Stimulated activated naive CD8-positive, alpha-beta T cell treated with anti-CD3 and anti-CD28 coated beads, Interleukin-15, amount 100 ng/mL, for 72 hours (primary cell): ENCODE data around the gene ARHGAP26.

Experiments
- ATAC-seq: fragments of 150-1000 bp; cut with Tn5 transposase; 2 replicates; pipeline ENCODE4 v1.10.0; 2021; ENCODE audit warnings: mild to moderate bottlenecking, moderate library complexity
- DNase-seq, 2 donors: peaks; one replicate each; pipeline ENCODE4 v3.0.0; 2021 to 2022
- H3K27ac Mint-ChIP-seq, 2 donors: one replicate each; pipeline ENCODE4 v1.8.0; 2022; ENCODE audit warnings: mild to moderate bottlenecking in 2 of 2, mixed read lengths in 2 of 2, moderate library complexity in 2 of 2
- H3K27me3 Mint-ChIP-seq: one replicate; pipeline ENCODE4 v1.8.0; 2022; ENCODE audit warnings: mixed read lengths
- H3K4me1 Mint-ChIP-seq: one replicate; pipeline ENCODE4 v1.8.0; 2022; ENCODE audit warnings: mild to moderate bottlenecking, mixed read lengths
- H3K4me3 Mint-ChIP-seq, 2 donors: one replicate each; pipeline ENCODE4 v1.8.0; 2022; ENCODE audit warnings: mild to moderate bottlenecking in 2 of 2, mixed read lengths in 2 of 2, moderate library complexity in 1 of 2
- H3K9me3 Mint-ChIP-seq, 2 donors: one replicate each; pipeline ENCODE4 v1.8.0; 2022; ENCODE audit warnings: mixed read lengths in 2 of 2

Gene ARHGAP26

DNA sequence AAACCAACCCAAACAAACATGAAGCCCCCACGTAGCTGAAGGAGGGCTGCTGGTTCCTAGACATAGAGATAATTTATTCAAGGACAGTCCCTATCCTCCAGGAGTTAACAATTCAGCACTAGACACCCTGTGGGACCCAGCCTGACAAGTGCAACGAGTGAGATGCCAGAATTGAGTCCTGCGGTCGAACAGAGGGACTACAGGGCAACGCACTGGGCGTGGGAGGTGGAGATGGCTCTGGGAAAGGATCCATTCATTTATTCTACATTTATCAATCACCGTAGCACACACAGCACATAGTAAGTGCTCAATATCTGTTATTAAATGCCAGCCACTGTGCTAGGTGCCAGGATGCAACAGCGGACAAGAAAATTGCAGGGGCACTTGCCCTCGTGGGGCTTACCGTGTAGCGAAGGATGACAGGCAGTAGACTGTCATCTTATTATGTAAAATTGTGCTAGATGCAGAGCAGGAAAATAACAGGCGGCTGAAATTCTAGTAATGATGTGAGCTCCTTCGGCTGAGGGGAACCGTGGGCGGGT lies 855 bp upstream of the ARHGAP26 start:
- ATAC-seq (no peak), DNase-seq (no peak)

DNA sequence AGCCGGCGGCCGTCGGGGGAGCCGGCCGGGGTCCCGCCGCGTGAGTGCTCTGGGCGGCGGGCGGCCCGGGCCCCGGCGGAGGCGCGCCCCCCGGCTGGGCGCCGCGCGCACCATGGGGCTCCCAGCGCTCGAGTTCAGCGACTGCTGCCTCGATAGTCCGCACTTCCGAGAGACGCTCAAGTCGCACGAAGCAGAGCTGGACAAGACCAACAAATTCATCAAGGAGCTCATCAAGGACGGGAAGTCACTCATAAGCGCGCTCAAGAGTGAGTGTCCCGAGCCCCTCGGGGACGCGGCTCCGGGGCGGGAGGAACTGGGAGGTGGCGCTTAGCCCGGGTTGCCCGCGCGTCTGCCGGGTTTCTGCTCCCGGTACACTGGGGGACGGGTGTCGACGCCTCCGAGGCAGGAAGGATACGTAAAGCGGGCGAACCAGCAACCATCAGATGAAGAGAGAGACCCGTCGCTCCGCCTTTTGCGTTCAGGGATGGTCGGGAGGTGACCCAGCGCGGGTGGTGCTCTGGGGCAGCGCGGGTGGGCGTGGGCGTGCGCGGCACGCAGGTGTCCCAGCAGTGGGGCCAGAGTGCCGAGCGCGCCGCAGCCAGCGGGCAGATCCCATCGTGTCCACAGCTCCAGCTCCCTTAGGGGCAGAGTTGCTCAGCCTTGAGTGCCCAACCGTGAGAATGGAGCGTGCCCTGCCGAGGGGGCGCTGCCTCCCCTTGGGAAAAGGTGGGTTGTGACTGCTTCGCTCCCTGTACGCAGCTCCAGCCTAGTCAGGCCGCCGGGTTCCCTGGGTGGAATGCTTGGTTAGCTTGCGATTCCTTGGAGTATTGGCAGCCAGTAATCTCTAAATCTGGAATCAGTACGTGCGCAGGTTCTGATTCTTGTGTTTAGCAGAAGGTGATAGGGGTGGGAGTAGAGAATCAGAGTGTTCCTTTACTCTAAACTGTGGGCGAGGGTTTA lies 753 bp downstream of the ARHGAP26 start:
- peak; percentile 54 for ATAC-seq
- peak; percentile 64 to 66 for DNase-seq

More for the DNA sequence above, 855 bp upstream of the ARHGAP26 start:
- H3K27me3 Mint-ChIP-seq, result no peaks in the 10 kb centered on the region
- peak overlapping the region; percentile 88 to 97 for H3K4me3 Mint-ChIP-seq
- H3K9me3 Mint-ChIP-seq, result no peaks in the 10 kb centered on the region
- H3K27ac Mint-ChIP-seq, result peak overlapping the region; percentile 43 to 67
- peaks cover 40% of the 10 kb centered on the region for H3K4me1 Mint-ChIP-seq

DNA sequence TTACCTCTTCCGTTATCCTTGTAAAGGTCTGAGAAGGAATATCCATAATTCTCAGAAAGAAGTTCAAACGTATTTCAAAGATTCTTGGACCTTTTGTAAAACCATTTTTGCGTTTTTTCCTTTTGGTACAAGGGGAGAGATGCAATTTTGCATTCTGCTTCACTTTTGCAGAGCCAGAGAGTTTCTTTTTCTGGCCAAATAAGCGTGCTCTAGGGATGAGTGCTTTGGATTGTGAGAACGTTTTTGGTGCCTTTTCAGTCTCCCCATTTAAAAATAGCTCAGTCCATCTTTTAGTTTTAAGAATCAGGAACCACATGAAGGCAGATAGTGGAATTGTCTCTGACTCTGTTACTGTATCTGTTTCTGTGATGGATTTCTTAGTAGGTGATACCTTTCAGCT lies 1.5 kb downstream of the ARHGAP26 start:
- Mint-ChIP-seq H3K4me1 (peaks cover 51% of the 10 kb centered on the region), H3K9me3 (no peaks in the 10 kb centered on the region), H3K27me3 (no peaks in the 10 kb centered on the region), H3K27ac (peak overlapping the region in 1 of 2 donors; percentile 89), H3K4me3 (peak overlapping the region; percentile 97 to 98)
- DNase-seq (no peak), ATAC-seq (no peak)

More for the DNA sequence above, 753 bp downstream of the ARHGAP26 start:
- Mint-ChIP-seq H3K9me3 (no peaks in the 10 kb centered on the region), H3K4me3 (peak overlapping the region; percentile 97 to 98), H3K4me1 (peaks cover 46% of the 10 kb centered on the region), H3K27me3 (no peaks in the 10 kb centered on the region), H3K27ac (peak overlapping the region; percentile 77 to 89)

DNA sequence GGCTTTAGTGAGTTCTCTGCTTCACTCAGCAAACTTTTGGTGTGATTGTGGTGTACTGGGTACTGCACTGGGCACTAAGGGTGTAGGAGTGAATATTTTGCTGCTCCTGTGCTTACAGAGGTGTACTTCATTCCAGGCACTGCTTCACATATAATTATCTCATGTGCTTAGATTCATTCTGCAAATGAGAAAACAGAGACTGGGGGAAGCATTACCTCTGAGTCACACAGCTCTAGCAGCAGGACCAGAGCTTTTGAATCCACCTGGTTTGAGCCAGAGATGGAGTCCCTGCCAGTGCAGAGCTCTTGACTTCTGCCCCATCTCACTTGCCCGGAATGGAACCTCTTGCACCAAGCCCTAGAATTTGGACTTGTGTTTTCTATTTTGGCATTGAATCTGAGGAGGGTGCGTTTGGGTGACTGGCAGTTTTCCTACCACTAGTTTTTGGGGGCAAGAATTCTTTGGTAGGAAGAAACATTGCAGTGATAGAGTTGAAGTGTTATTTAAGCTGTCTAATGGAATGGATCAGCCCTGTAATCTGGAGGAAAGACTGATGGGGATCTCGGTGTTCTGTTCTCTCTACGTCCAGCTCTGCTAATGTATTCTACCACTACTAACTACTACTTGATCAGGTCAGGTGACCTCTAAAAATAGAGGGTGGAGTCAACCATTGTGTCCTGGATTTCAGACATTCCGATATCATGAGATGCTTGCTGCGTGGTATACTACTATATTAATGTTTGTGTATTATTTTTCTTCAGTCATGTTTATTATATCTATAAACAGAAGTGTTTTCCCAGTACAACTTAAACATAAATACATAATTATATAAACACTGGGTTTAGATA lies 2.5 kb downstream of the ARHGAP26 start:
- no peak for DNase-seq
- no peak for ATAC-seq
- H3K27ac Mint-ChIP-seq, result no peak overlapping the region
- peak overlapping the region in 1 of 2 donors; percentile 4 for H3K4me3 Mint-ChIP-seq
- H3K9me3 Mint-ChIP-seq, result no peaks in the 10 kb centered on the region
- H3K27me3 Mint-ChIP-seq, result no peaks in the 10 kb centered on the region
- peaks cover 61% of the 10 kb centered on the region for H3K4me1 Mint-ChIP-seq

DNA sequence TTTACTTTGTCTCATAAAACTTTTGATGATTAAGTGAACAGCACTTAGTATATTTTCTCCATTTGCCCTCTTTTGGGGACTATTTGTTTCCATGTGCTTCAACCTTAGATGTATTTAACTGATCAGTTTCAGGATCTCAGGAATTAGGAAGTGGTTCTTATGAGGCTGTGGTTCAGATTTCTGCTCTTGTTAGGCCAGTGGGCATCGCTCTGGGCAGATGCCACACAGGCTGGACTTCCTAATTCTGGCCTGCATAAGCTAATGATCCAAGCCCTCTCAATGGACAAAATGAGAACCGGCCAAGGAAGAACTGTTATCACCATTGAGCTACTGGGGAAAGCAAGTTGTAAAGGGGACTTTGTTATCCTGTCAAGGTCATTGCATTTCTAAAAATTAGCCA lies 6.9 kb downstream of the ARHGAP26 start:
- ATAC-seq, result no peak
- Mint-ChIP-seq H3K4me1 (peaks cover 70% of the 10 kb centered on the region), H3K9me3 (no peaks in the 10 kb centered on the region), H3K4me3 (no peak overlapping the region), H3K27ac (no peak overlapping the region), H3K27me3 (no peaks in the 10 kb centered on the region)
- DNase-seq, result no peak

DNA sequence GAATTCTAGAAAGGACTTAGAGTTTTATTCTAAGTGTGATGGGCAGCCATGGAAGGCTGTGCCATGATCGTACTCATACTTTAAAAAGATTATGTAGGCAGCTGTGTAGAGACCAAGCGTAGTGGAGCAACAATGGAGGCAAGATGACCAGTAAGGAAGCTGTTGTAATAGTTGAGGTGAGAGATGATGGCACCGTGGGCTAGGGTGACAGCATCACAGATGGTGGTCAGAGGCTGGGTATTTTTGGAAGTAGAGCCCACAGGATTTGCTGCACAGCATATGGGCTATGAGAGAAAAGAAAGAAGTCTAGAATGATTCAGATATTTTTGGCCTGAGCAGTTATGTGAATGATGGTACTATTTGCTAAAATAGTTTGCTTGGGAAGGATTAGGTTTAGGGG lies 7.7 kb downstream of the ARHGAP26 start:
- Mint-ChIP-seq H3K4me1 (peaks cover 72% of the 10 kb centered on the region), H3K27ac (no peak overlapping the region), H3K4me3 (no peak overlapping the region), H3K9me3 (no peaks in the 10 kb centered on the region), H3K27me3 (no peaks in the 10 kb centered on the region)
- no peak for DNase-seq
- ATAC-seq, result peak; percentile 80

DNA sequence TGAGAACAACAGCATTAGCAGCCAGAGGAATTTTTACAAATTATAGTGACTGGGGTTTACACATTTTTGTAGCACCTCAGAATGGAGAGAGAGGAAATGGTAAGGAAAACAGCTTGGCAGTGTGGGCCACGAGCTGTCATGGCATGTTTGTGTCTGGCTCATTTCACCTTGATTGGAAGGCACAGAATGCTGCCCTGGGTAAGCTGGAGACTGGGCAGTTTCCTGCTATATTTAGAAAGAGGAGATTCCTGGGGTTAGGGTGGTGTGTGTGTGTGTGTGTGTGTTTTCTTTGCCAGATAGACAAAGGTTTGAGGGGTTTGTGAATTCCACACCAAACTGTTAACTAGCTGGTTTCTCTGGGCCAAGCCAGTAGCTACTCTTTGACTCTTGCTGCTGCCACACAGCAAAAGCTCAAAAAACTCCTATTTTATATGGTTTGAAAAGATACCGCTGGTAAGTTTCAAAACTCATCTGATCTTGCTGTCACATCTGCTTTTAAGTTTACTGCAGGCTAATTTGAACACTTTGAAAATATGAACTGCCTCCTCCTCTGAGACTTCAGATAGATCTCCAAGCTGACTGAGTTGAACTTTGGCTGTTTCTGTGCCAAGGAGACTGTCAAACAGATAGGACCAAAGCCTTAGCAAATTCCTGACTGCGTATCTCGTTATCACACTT lies 9.1 kb downstream of the ARHGAP26 start:
- no peak overlapping the region for H3K4me3 Mint-ChIP-seq
- peak overlapping the region in 1 of 2 donors; percentile 41 for H3K27ac Mint-ChIP-seq
- H3K4me1 Mint-ChIP-seq, result peaks cover 75% of the 10 kb centered on the region
- H3K27me3 Mint-ChIP-seq, result no peaks in the 10 kb centered on the region
- ATAC-seq (no peak), DNase-seq (no peak)
- no peaks in the 10 kb centered on the region for H3K9me3 Mint-ChIP-seq

DNA sequence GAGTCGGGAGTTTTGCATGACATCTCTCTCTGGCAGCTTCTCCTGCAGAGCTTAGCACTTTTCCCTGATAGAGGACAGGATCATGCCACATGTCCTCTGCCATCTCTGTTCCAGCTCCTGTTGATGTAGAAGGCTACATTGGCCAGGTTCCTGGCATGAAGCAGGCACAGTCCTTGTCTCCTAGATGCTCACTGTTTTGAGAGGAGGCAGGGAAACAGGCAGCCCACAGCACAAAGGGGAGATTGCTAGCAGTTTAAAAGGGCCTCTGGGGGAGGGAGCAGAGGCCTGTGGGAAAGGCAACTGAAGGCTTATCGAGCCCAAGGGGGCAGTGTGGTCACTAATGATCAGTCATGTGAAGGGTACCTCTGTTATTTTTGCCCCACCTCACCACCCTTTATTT lies 10.7 kb downstream of the ARHGAP26 start:
- H3K4me1 Mint-ChIP-seq, result peaks cover 85% of the 10 kb centered on the region
- H3K9me3 Mint-ChIP-seq, result no peaks in the 10 kb centered on the region
- H3K4me3 Mint-ChIP-seq, result no peak overlapping the region
- no peak overlapping the region for H3K27ac Mint-ChIP-seq
- DNase-seq (no peak), ATAC-seq (no peak)
- H3K27me3 Mint-ChIP-seq, result no peaks in the 10 kb centered on the region

DNA sequence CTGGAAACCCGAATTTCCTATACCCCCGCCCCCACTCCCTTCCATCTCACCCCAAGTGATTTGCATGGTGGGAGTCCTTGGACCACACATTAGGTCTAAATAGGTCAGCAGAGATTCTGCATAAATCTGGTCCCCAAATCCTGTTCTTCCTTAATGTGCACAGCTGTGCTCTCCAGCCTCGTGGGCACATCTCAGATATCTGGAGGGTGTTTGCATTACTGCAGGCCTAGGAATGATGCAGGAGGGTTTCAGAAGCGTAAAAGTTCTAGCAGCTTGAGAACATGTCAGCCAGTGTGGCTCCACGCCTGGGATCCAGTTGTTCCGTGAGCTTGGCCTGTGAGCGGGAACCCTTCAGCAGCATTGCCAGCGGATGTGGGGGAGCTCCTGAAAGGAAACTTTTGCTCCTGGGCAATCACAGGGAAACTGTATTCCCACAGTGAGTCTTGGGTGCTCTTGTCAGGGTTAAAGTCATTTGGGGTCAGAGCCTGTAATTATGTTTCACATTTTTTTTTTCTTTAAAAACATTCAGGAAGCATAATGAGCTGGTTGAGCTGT lies 12.9 kb downstream of the ARHGAP26 start:
- Mint-ChIP-seq H3K9me3 (no peaks in the 10 kb centered on the region), H3K4me1 (peaks cover 79% of the 10 kb centered on the region), H3K27me3 (no peaks in the 10 kb centered on the region), H3K4me3 (peak overlapping the region; percentile 44 to 50), H3K27ac (no peak overlapping the region)
- DNase-seq (no peak), ATAC-seq (no peak)

DNA sequence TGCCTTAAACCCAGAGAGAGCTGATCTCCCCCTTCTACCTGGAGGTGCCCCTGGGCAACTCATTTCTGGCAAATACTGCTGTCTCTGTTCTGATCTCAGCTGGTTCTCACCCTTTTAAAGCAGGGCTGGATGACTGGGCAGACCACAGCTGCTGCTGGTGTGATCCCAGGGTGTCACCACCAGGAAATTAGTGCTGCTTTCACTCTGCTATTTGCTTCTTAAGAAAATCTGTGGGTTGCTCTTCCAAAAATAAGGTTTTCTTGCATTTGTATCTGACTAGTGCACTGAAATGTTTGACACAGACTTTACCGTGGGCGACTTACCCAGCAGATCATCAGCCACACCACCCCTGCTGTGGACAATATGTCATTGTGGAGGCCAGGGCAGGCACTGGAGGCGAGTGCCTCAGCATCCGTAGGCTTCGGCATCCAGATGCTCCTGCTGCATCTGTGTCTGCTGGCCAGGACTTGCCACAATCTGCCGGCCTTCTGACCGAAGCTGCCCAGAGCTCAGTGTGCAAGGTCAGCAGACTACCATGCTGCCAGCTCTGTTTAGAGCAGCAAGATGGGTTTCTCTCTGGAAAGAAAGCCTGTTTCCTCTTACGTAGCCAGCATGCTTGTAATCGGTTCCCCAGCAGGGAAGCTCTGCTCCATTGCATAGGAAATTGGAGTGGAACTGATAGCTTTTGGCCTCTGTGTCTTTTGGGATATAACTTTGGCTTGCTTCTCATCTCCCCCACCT lies 13.6 kb downstream of the ARHGAP26 start:
- DNase-seq (peak; percentile 67 to 87), ATAC-seq (peak; percentile 99)
- Mint-ChIP-seq H3K4me3 (peak overlapping the region; percentile 44 to 50), H3K27me3 (no peaks in the 10 kb centered on the region), H3K9me3 (no peaks in the 10 kb centered on the region), H3K4me1 (peaks cover 74% of the 10 kb centered on the region), H3K27ac (peak overlapping the region in 1 of 2 donors; percentile 28)

DNA sequence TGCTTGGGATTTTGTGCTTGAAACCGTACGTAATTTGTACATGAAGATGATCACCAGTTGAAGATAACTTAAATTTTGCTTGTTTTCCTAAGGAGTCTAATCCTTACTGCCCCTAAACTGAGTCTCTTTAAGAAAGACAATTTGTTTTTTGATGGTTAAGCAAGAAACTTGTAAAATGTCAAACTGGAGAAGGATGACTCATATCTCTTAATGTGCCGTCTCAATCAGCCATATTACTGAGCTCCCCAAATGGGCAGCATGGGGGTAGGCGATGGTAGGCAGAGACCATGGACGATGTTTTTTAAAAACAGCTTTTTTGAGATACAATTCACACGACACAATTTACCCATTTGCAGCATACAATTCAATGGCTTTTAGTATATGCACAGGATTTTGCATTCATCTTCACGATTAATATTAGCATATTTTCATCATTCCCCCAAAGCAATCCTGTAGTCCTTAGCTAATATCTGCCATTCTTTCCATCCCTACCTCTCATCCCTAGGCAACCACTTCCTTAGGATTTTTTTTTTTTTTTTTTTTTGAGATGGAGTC lies 14.3 kb downstream of the ARHGAP26 start:
- Mint-ChIP-seq H3K4me1 (peaks cover 67% of the 10 kb centered on the region), H3K4me3 (peak overlapping the region; percentile 44 to 50), H3K27ac (peak overlapping the region in 1 of 2 donors; percentile 28), H3K27me3 (no peaks in the 10 kb centered on the region), H3K9me3 (no peaks in the 10 kb centered on the region)
- DNase-seq, result no peak
- ATAC-seq, result no peak

DNA sequence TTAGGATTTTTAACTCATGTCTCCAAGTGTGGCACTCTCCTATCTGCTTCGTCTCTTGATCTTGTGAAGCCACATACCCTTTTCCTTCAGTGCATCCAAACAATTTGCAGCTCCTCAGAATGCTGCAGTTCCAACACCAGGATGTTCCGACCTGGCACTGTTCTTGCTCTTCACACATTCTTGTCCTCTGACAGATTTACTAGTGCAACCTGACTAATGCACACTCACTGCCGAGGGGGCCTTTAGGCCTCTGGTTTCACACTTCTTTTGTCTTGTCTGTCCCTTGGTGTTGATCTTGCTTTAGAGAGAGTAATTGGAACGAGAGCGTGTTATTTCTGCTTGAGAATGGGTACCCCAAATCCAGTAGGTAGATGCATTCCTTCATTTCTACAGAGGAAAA lies 15.0 kb downstream of the ARHGAP26 start:
- Mint-ChIP-seq H3K4me3 (no peak overlapping the region), H3K27me3 (no peaks in the 10 kb centered on the region), H3K4me1 (peaks cover 64% of the 10 kb centered on the region), H3K9me3 (no peaks in the 10 kb centered on the region), H3K27ac (no peak overlapping the region)
- ATAC-seq, result no peak
- DNase-seq, result no peak

DNA sequence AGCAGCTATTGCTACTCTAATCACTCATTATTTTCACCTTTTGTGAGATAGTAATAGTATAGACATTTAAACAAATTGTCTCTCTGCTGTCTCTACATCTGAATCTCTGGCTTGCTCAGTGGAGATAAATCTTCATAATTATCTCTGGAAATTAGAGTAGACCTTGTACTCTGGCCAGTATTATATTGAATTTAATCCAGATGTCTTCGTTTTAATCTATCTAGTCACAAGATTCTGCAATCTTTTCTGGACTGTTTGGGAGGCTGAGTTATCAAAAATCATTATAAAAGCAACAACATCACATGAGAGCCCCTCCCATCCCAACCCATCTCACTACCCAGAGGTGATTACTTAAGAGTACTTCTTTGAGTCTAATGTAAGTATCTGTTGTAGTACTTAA lies 19.0 kb downstream of the ARHGAP26 start:
- DNase-seq (no peak), ATAC-seq (no peak)
- peaks cover 31% of the 10 kb centered on the region for H3K4me1 Mint-ChIP-seq
- no peak overlapping the region for H3K27ac Mint-ChIP-seq
- no peak overlapping the region for H3K4me3 Mint-ChIP-seq
- H3K9me3 Mint-ChIP-seq, result no peaks in the 10 kb centered on the region
- no peaks in the 10 kb centered on the region for H3K27me3 Mint-ChIP-seq
